Breast epithelium (tissue), 3 donors: Measurements from ENCODE around the gene AGAP1.

Source experiments
- POLR2A ChIP-seq: fragments of 450-650 bp; IDR thresholded peaks from one replicate; pipeline ENCODE4 v1.6.1; 2016; ENCODE audit warnings: antibody characterized with exemption, mild to moderate bottlenecking, moderate library complexity
- POLR2AphosphoS5 ChIP-seq, 3 donors: sonication (generic); formaldehyde crosslinking; IDR thresholded peaks; one replicate each; pipeline ENCODE4 v1.6.1; 2017; ENCODE audit warnings: antibody characterized with exemption in 3 of 3
- TF ChIP-seq, protein P1 (sequence below), 3 donors: fragments of 450-650 bp; IDR thresholded peaks; one replicate each; pipeline ENCODE4 v1.5.1; 2016 to 2017; ENCODE audit warnings: antibody characterized with exemption in 3 of 3, mild to moderate bottlenecking in 3 of 3, moderate library complexity in 3 of 3

DNA sequence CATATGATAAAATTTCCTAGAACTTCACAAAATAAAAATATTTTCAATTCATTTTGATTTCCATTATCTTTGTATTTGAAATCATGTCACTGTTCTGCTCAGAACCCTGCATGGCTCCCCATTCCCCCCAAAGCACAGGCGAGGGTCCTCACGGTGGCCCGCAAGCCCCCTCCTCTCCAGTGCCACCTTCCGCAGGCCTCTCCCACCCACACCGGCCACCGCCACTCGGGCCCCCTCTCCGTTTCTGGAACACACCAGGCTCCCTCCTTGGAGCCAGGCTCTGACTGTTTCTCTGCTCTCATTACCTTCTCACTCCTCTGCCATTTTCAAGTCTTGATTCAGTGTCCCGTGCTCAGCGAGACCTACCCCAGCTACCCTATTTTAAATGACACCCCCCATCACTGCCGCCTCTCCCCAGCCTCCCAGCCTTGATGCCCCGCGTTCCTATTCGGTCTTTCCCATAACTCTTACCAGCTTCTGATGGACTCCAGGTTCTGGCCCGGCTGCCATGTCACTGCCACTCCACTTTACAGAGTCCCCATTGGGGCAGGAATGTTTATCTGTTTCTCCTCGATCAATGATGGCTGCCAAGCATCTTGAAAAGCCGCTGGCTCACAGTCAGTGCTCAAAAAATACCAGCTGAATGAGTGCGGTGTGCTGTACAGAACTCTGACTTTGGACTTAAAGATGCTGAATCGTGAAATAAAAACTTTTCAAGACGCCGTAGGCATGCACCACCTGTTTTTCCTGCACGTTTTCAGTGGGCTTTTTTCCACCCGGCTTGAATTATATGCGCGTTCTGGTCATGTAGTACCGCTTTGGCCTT is 473.3 kb downstream of the AGAP1 start:
- TF ChIP-seq, protein P1, sequence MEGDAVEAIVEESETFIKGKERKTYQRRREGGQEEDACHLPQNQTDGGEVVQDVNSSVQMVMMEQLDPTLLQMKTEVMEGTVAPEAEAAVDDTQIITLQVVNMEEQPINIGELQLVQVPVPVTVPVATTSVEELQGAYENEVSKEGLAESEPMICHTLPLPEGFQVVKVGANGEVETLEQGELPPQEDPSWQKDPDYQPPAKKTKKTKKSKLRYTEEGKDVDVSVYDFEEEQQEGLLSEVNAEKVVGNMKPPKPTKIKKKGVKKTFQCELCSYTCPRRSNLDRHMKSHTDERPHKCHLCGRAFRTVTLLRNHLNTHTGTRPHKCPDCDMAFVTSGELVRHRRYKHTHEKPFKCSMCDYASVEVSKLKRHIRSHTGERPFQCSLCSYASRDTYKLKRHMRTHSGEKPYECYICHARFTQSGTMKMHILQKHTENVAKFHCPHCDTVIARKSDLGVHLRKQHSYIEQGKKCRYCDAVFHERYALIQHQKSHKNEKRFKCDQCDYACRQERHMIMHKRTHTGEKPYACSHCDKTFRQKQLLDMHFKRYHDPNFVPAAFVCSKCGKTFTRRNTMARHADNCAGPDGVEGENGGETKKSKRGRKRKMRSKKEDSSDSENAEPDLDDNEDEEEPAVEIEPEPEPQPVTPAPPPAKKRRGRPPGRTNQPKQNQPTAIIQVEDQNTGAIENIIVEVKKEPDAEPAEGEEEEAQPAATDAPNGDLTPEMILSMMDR (IDR thresholded peaks at IDR 0.05) = no peak
- TF ChIP-seq POLR2A (no peak), POLR2AphosphoS5 (IDR thresholded peaks at IDR 0.05) (no peak)
